ENCODE data around the gene GPSM3. TPM values are rescaled to one million over a fixed set of nuclear protein-coding genes. Genes with fewer than 3 reads are reported as not detected.

The GPSM3 gene
- total RNA-seq, 1 donor from 2014 or later = 19.4 TPM

- Histone ChIP-seq H3K27ac (no peak overlapping the region), H3K4me3 (peak overlapping the region in 1 of 2 donors; percentile 62), H3K4me1 (peaks cover 9 to 23% of the 10 kb centered on the region in 2 donors), H3K27me3 (no peaks in the 10 kb centered on the region), H3K36me3 (peaks cover 25 to 30% of the 10 kb centered on the region in 2 donors), H3K9me3 (no peaks in the 10 kb centered on the region)
- no peak for TF ChIP-seq CTCF (IDR thresholded peaks at IDR 0.05)
- DNase-seq (ENCODE audit: low spot score in 2 of 2) = no peak
- intact Hi-C loops (cut with DNase I) = loop anchor here (5.0 to 10.0 kb wide), 5 partner anchors 205 to 1237 kb away; partner anchors contain the start of genes ATP6V1G2, BRD2, C6orf47 and CSNK2B
Observed at GRCh38 chr6:32179766-32180405, 12.6 kb downstream of the GPSM3 start.

GRCh38 chr6:32178547-32179440 lies 13.6 kb downstream of the GPSM3 start:
- Histone ChIP-seq H3K36me3 (peaks cover 25 to 30% of the 10 kb centered on the region in 2 donors), H3K4me3 (peak overlapping the region; percentile 62 to 73), H3K9me3 (no peaks in the 10 kb centered on the region), H3K27ac (peak overlapping the region; percentile 87 to 92), H3K4me1 (peaks cover 9 to 27% of the 10 kb centered on the region in 2 donors), H3K27me3 (no peaks in the 10 kb centered on the region)
- no peak for TF ChIP-seq CTCF (IDR thresholded peaks at IDR 0.05)
- intact Hi-C loops (cut with DNase I) = loop anchor here (1.0 to 10.0 kb wide), 5 partner anchors 12 to 1239 kb away; partner anchors contain the start of genes BRD2, C6orf47, CSNK2B and CUTA
- DNase-seq (ENCODE audit: low spot score in 2 of 2) = no peak

- H3K4me3 ChIP-seq = peak within 1 kb of the TSS; percentile 73 to 99
- peaks cover 9 to 27% of the 10 kb centered on the region in 2 donors for H3K4me1 ChIP-seq
- H3K27ac ChIP-seq = peak within 1 kb of the TSS; percentile 87 to 92
- H3K27me3 ChIP-seq = no peaks in the 10 kb centered on the region
- peak; percentile 96 to 99 for DNase-seq (ENCODE audit: low spot score in 2 of 2)
- H3K36me3 ChIP-seq = peaks cover 25% of the 10 kb centered on the region in 2 donors
- intact Hi-C loops (cut with DNase I) = loop anchor here (1.0 to 10.0 kb wide), 7 partner anchors 12 to 1239 kb away; partner anchors contain the start of genes BRD2, C6orf47, CSNK2B and CUTA
- no peaks in the 10 kb centered on the region for H3K9me3 ChIP-seq
- no peak for TF ChIP-seq CTCF (IDR thresholded peaks at IDR 0.05)
Observed at GRCh38 chr6:32177788-32178546, 14.5 kb downstream of the GPSM3 start, which contains the start of gene RNF5. TSS of gene RNF5 (plus strand) at chr6:32178405. CDS start at chr6:32178512, 107 bp downstream.

GRCh38 chr6:32177183-32177787 lies 15.2 kb downstream of the GPSM3 start:
- Histone ChIP-seq H3K9me3 (no peaks in the 10 kb centered on the region), H3K4me1 (peaks cover 9 to 27% of the 10 kb centered on the region in 2 donors), H3K36me3 (peaks cover 18 to 20% of the 10 kb centered on the region in 2 donors), H3K27me3 (no peaks in the 10 kb centered on the region), H3K4me3 (peak overlapping the region; percentile 73 to 99), H3K27ac (peak overlapping the region; percentile 87 to 92)
- intact Hi-C loops (cut with DNase I) = loop anchor here (1.0 to 10.0 kb wide), 6 partner anchors 18 to 1240 kb away; partner anchors contain the start of genes BRD2, C6orf47, CSNK2B and CUTA
- no peak for TF ChIP-seq CTCF (IDR thresholded peaks at IDR 0.05)
- DNase-seq (ENCODE audit: low spot score in 2 of 2) = no peak
